ENCODE data around the gene BRD2.

BRD2 gene

DNA sequence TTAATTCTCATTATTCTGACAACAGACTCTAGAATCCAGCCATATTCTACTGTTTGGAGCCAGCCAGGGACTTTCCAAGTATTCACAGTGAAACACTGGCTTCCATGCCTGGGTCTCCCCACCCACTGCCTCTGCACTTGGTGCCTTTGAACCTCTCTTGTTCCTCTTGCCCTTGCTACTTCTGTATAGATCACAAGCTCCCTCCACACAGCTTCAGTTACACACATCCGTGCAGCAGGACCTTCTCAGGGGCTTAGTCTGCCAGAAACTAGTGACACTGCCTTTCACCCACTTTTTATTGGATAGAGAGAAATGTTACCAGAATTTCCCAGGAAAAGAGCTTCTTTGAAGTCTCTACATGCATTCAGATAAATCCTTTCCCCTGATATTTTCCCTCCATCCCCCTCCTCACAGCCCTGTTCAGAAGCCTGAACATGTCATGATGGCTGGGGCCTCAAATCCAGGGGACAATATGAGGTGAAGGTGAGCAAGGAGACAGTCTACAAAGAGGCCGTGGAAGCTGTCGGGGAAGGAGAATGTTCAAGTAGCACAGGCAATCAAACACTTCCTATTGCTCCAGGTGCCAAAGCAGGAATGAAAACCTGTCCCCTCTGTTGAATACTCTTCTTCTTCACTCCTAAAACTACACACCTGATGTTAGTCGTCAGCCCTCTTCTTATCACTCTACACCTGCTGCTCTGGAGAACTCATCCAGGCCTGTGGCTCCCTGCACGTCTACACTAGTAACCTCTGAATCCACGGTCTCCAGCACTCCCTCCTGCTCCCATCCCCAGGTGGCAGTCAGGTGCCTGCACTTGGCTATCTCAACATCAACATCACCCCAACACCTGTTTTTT lies 61.2 kb downstream of the BRD2 start:
- peak; percentile 17 for DNase-seq (ENCODE audit: low read depth)

DNA sequence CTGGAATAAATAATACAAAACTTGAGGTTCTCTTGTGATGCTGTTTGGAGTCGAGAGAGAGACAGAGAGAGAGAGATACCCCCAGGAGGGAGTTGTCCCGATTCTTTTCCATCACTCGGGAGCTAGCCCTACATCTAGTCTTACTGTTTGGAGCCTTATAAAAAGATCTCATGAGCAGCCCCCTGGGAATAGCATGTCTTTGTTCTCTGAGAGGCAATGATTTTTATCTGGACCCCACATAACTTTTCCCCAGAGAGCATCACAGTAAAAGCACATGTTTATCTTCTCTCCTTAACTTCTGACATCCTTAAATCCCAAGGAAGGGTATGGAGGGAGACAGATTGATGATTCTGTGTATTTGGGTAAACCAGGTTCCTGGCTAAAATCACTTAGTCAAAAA lies 61.9 kb downstream of the BRD2 start:
- DNase-seq (ENCODE audit: low read depth) = no peak
